Dedifferentiated amniotic fluid mesenchymal stem cell (primary cell): ENCODE measurements around the gene NKD1.

Experiments used
- DNase-seq: peaks from one replicate; pipeline ENCODE4 v3.0.0-alpha.2; 2016; ENCODE audit errors: extremely low spot score

NKD1 gene

GRCh38 chr16:50599494-50599893 is 51.3 kb downstream of the NKD1 start:
- DNase-seq = no peak

GRCh38 chr16:50600582-50601283 is 52.5 kb downstream of the NKD1 start:
- DNase-seq = no peak

- no peak for DNase-seq
Observed at GRCh38 chr16:50601341-50601740, 53.1 kb downstream of the NKD1 start.

- DNase-seq = no peak
Observed at GRCh38 chr16:50602126-50602525, 53.9 kb downstream of the NKD1 start.

GRCh38 chr16:50602531-50603205 is 54.5 kb downstream of the NKD1 start:
- no peak for DNase-seq

GRCh38 chr16:50603206-50604064 is 55.2 kb downstream of the NKD1 start:
- peak; percentile 16 for DNase-seq

- DNase-seq = no peak
Observed at GRCh38 chr16:50604065-50604418, 55.8 kb downstream of the NKD1 start.

GRCh38 chr16:50604610-50605009 is 56.4 kb downstream of the NKD1 start:
- DNase-seq = no peak

- no peak for DNase-seq
Observed at GRCh38 chr16:50605733-50606430, 57.7 kb downstream of the NKD1 start.

- DNase-seq = no peak
Observed at GRCh38 chr16:50606431-50607050, 58.3 kb downstream of the NKD1 start.

- no peak for DNase-seq
Observed at GRCh38 chr16:50607051-50607431, 58.8 kb downstream of the NKD1 start.

- DNase-seq = no peak
Observed at GRCh38 chr16:50607447-50607846, 59.3 kb downstream of the NKD1 start.

GRCh38 chr16:50607970-50608557 is 59.9 kb downstream of the NKD1 start:
- DNase-seq = no peak

- DNase-seq = no peak
Observed at GRCh38 chr16:50609049-50609448, 60.9 kb downstream of the NKD1 start.

GRCh38 chr16:50609471-50609870 is 61.3 kb downstream of the NKD1 start:
- no peak for DNase-seq

GRCh38 chr16:50610331-50611262 is 62.4 kb downstream of the NKD1 start:
- no peak for DNase-seq

- DNase-seq = no peak
Observed at GRCh38 chr16:50611332-50611934, 63.2 kb downstream of the NKD1 start.

- no peak for DNase-seq
Observed at GRCh38 chr16:50611995-50612848, 64.0 kb downstream of the NKD1 start.

GRCh38 chr16:50612849-50613198 is 64.6 kb downstream of the NKD1 start:
- DNase-seq = no peak
